ENCODE measurements around the gene MARCO.

DNA sequence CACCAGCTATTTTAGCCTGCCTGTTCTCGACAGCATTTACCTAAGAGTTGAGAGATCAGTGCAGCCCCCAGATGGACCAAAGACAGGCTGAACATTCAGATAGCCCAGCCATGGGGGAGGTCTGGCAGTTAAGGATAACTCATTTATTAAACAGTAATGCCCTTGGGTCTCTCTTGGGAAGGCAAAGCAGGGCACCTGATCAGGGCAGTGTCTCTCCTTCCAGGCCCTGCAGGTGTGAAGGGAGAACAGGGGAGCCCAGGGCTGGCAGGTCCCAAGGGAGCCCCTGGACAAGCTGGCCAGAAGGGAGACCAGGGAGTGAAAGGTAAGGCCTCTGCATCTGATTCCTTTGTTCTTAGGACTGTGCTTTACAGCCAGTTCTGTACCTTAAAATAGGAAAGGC is 49.6 kb downstream of the MARCO start:
- no peak for TF ChIP-seq FOXK2 (IDR thresholded peaks at IDR 0.05)
- TF ChIP-seq ZNF384 (IDR thresholded peaks at IDR 0.05) = no peak
- TF ChIP-seq NFRKB (IDR thresholded peaks at IDR 0.05) = no peak
- TF ChIP-seq SP1 (IDR thresholded peaks at IDR 0.05) = no peak
- no peak for TF ChIP-seq BHLHE40 (IDR thresholded peaks at IDR 0.05; ENCODE audit: borderline replicate concordance)
- no peak for TF ChIP-seq L3MBTL2 (conservative IDR thresholded peaks at IDR 0.05)
- TF ChIP-seq SUZ12 (IDR thresholded peaks at IDR 0.05) = no peak
- no peak for TF ChIP-seq FOXM1 (IDR thresholded peaks at IDR 0.05; ENCODE audit: borderline replicate concordance)
- TF ChIP-seq LEF1 (IDR thresholded peaks at IDR 0.05; ENCODE audit: borderline replicate concordance) = no peak
- no peak for TF ChIP-seq ELF4 (IDR thresholded peaks at IDR 0.05)

Measured in HEK293T (cell line).